Loucy (cell line): ENCODE data around the gene PROSER2.

Source experiments
- H2AFZ ChIP-seq: fragments of 200-600 bp; sonication (generic); 2 replicates; pipeline ENCODE4 v1.6.0; 2016; ENCODE audit warnings: antibody characterized with exemption, mild to moderate bottlenecking, low read length, moderate library complexity
- H3F3A ChIP-seq: fragments of 200-600 bp; 2 replicates; pipeline ENCODE4 v1.6.0; 2016; ENCODE audit warnings: antibody characterized with exemption, low read depth, mild to moderate bottlenecking
- H3K27me3 ChIP-seq: fragments of 200-600 bp; sonication (generic); 2 replicates; pipeline ENCODE4 v1.6.1; 2014; ENCODE audit warnings: low read length, mild to moderate bottlenecking; ENCODE audit not compliant: insufficient read depth, poor library complexity, severe bottlenecking
- H3K36me3 ChIP-seq: fragments of 200-600 bp; sonication (generic); 2 replicates; pipeline ENCODE4 v1.6.1; 2016; ENCODE audit warnings: low read length; ENCODE audit not compliant: insufficient read depth
- H3K4me1 ChIP-seq: fragments of 200-600 bp; sonication (generic); 2 replicates; pipeline ENCODE4 v1.5.1; 2014; ENCODE audit warnings: low read length, mild to moderate bottlenecking; ENCODE audit not compliant: insufficient read depth, poor library complexity, severe bottlenecking
- H3K4me2 ChIP-seq: fragments of 200-600 bp; sonication (generic); 2 replicates; pipeline ENCODE4 v1.6.0; 2014; ENCODE audit warnings: antibody characterized with exemption, low read length, low read depth, mild to moderate bottlenecking; ENCODE audit not compliant: poor library complexity, severe bottlenecking
- H3K4me3 ChIP-seq: fragments of 200-600 bp; sonication (generic); 2 replicates; pipeline ENCODE4 v1.5.1; 2014; ENCODE audit warnings: low read length, mild to moderate bottlenecking, mixed read lengths; ENCODE audit not compliant: poor library complexity, severe bottlenecking
- H3K79me2 ChIP-seq: fragments of 200-600 bp; sonication (generic); 2 replicates; pipeline ENCODE4 v1.6.1; 2014; ENCODE audit warnings: low read length; ENCODE audit not compliant: insufficient read depth
- H3K9ac ChIP-seq: fragments of 200-600 bp; sonication (generic); 2 replicates; pipeline ENCODE4 v1.6.0; 2014; ENCODE audit warnings: mild to moderate bottlenecking, low read depth, low read length, moderate library complexity; ENCODE audit not compliant: poor library complexity, severe bottlenecking
- H3K9me2 ChIP-seq: fragments of 200-600 bp; sonication (generic); replicated peaks from 2 replicates; pipeline ENCODE4 v1.6.1; 2016; ENCODE audit warnings: low read depth, low read length, mixed read lengths
- H3K9me3 ChIP-seq: fragments of 200-600 bp; sonication (generic); 2 replicates; pipeline ENCODE4 v1.6.1; 2014; ENCODE audit warnings: mild to moderate bottlenecking, antibody characterized with exemption, low read length, low read depth; ENCODE audit not compliant: insufficient read depth
- H4K20me1 ChIP-seq: fragments of 200-600 bp; sonication (generic); 2 replicates; pipeline ENCODE4 v1.6.0; 2014; ENCODE audit warnings: antibody characterized with exemption, low read length, mild to moderate bottlenecking; ENCODE audit not compliant: insufficient read depth, poor library complexity, severe bottlenecking
- CTCF ChIP-seq: fragments of 200-600 bp; sonication (generic); conservative IDR thresholded peaks from 2 replicates; pipeline ENCODE4 v1.5.1; 2014; ENCODE audit warnings: mild to moderate bottlenecking, antibody characterized with exemption, low read length
- EZH2phosphoT487 ChIP-seq: fragments of 200-600 bp; IDR thresholded peaks from 2 replicates; pipeline ENCODE4 v1.6.1; 2018; ENCODE audit warnings: antibody characterized with exemption, mild to moderate bottlenecking, moderate library complexity, borderline replicate concordance

PROSER2 gene

DNA sequence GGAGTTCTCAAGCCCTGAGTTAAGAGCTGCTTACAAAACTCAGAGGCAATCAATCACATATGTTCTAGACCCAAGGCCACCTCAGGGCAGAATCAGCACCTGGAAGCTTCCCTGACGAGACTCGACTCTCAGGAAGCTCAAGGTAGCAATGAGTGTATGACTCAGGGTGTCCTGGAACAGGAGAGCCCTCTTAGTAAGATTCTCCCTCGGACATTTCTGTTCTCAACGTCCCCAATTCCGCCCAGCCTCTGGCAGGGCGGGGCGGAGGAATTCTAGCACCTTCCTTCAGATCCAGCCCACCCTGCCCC is 39.6 kb upstream of the PROSER2 start:
- Histone ChIP-seq H3K36me3 (no peaks in the 10 kb centered on the region), H2AFZ (no peak overlapping the region), H3K9me2 (no peaks in the 10 kb centered on the region), H3K9ac (no peak overlapping the region), H3K4me1 (no peaks in the 10 kb centered on the region), H3K27me3 (no peaks in the 10 kb centered on the region), H3K9me3 (no peaks in the 10 kb centered on the region), H3K79me2 (no peaks in the 10 kb centered on the region), H3F3A (no peaks in the 10 kb centered on the region), H3K4me3 (no peak overlapping the region), H3K4me2 (no peak overlapping the region), H4K20me1 (no peaks in the 10 kb centered on the region)
- no peak for TF ChIP-seq CTCF
- TF ChIP-seq EZH2phosphoT487: no peak

DNA sequence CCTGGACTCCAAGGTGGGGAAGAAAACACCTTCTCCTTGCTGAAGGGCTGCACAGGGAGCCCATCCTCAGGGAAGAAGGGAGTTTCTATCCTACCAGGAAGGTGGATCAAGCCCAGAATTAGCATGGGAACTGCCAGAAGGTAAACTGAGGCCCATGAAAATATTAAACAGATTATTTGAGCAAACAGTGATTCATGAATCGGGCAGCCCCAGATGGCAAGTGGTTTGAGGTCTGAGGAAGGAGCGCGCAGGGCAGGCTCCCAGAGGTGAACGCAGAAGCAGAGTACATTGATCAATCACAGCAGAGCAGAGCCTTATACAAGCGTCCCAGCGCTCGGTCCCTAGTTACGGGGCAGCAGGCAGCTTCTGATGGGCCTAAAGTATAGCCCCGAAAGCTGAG is 35.8 kb upstream of the PROSER2 start:
- Histone ChIP-seq H3K4me1 (no peaks in the 10 kb centered on the region), H3K4me3 (no peak overlapping the region), H3K9me3 (no peaks in the 10 kb centered on the region), H2AFZ (no peak overlapping the region), H3K27me3 (no peaks in the 10 kb centered on the region), H4K20me1 (no peaks in the 10 kb centered on the region), H3F3A (no peaks in the 10 kb centered on the region), H3K9me2 (no peaks in the 10 kb centered on the region), H3K9ac (no peak overlapping the region), H3K36me3 (no peaks in the 10 kb centered on the region), H3K4me2 (no peak overlapping the region), H3K79me2 (no peaks in the 10 kb centered on the region)
- TF ChIP-seq EZH2phosphoT487 (no peak), CTCF (no peak)

DNA sequence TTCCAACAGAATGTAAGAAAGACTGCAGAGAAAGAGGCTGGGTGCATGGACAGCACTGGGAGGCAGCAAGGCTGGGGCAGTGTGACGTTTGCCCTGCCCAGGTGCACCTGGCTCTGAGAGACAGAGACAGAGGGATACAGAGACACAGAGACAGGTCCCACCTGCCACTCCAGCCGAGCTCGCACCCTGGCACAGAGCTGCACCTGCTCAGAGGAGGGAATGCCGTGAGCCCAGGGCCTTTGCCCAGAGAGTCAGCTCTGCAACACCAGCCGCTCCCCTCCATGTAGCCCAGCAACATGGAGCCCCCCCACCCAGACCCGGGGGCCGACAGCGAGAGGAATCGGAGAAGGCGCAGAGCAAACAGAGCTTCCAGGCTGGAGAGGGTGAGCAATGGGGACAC is 35.3 kb upstream of the PROSER2 start:
- Histone ChIP-seq H3K4me2 (no peak overlapping the region), H3K9ac (no peak overlapping the region), H3F3A (no peaks in the 10 kb centered on the region), H4K20me1 (no peaks in the 10 kb centered on the region), H2AFZ (no peak overlapping the region), H3K36me3 (no peaks in the 10 kb centered on the region), H3K4me3 (no peak overlapping the region), H3K27me3 (no peaks in the 10 kb centered on the region), H3K9me3 (no peaks in the 10 kb centered on the region), H3K79me2 (no peaks in the 10 kb centered on the region), H3K9me2 (no peaks in the 10 kb centered on the region), H3K4me1 (no peaks in the 10 kb centered on the region)
- TF ChIP-seq CTCF (no peak), EZH2phosphoT487 (no peak)
